AG09309 (cell line): ENCODE data around the gene POLN.

Source experiments
- DNase-seq: peaks from one replicate; pipeline ENCODE4 v3.0.0-alpha.2; 2010; ENCODE audit warnings: low read depth
- H3K4me3 ChIP-seq: 2 replicates; pipeline ENCODE4 v1.5.1; 2011; ENCODE audit warnings: mild to moderate bottlenecking, low read depth, low read length, moderate library complexity; ENCODE audit not compliant: control insufficient read depth
- TF ChIP-seq, protein P1 (sequence below): IDR thresholded peaks from 2 replicates; pipeline ENCODE4 v1.5.1; 2011; ENCODE audit warnings: mild to moderate bottlenecking, low read depth, low read length, inconsistent platforms; ENCODE audit not compliant: insufficient read depth, control insufficient read depth; ENCODE audit errors: missing control alignments

The POLN gene

DNA sequence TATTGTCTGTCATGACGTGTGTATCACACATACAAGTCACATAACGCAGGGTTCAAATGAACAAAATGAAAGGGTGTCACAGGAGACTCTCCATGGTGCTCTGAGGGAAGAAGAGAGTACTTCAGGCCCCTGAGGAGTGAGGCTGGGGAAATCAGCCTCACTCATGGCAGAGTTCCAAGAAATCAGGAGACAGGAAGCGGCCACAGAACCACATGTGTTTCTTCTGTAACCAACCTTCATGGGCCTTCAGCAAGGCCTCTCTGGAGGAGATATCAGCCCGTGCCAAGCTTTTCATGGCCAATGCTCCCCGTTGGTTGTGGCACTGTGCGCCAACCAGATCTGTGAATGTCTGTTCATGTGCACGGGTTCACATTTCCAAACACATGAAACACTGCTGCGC, 106.8 kb downstream of the POLN start:
- H3K4me3 ChIP-seq: no peak overlapping the region
- TF ChIP-seq, protein P1, sequence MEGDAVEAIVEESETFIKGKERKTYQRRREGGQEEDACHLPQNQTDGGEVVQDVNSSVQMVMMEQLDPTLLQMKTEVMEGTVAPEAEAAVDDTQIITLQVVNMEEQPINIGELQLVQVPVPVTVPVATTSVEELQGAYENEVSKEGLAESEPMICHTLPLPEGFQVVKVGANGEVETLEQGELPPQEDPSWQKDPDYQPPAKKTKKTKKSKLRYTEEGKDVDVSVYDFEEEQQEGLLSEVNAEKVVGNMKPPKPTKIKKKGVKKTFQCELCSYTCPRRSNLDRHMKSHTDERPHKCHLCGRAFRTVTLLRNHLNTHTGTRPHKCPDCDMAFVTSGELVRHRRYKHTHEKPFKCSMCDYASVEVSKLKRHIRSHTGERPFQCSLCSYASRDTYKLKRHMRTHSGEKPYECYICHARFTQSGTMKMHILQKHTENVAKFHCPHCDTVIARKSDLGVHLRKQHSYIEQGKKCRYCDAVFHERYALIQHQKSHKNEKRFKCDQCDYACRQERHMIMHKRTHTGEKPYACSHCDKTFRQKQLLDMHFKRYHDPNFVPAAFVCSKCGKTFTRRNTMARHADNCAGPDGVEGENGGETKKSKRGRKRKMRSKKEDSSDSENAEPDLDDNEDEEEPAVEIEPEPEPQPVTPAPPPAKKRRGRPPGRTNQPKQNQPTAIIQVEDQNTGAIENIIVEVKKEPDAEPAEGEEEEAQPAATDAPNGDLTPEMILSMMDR: no peak
- no peak for DNase-seq

- TF ChIP-seq, protein P1: no peak
- H3K4me3 ChIP-seq: no peak overlapping the region
- DNase-seq: no peak
These were observed 109.5 kb downstream of the POLN start for GRCh38 chr4:2132438-2132837.

DNA sequence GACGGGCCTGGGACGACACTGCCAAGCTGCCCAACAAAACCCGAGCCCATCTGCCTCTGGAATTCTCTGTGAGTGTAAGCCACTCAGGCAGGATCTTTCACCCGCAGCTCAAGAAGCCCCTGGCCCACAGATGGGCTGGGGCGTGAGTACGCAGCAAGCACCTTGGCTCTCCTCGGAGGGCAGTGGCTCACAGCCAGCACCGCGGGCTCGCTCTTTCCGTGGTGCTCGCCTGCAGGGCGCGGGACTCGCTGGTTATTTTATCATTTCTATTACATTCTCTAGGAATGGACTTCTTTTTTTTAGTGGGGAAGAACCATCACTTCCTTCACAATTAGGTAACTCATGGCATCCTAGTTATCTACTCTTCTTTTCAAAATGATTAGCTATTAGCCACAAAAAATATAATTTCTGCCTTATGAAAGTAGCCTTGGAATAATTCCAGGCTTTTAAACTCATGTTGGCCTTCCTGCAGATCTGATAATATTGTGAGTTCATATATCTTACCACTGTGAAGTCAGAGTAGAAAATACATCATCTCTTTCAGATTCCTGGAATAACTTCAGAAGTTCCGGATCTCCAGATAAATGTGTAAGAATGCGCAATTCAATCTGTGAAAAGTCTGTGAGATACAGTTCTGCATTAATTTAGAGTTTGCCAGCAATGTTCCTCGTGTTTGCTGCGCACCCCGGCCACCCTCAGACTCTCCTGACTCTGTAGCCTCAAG, 114.2 kb downstream of the POLN start:
- H3K4me3 ChIP-seq: no peak overlapping the region
- TF ChIP-seq, protein P1: no peak
- no peak for DNase-seq

- no peak overlapping the region for H3K4me3 ChIP-seq
- TF ChIP-seq, protein P1: no peak
- no peak for DNase-seq
These were observed 115.4 kb downstream of the POLN start for GRCh38 chr4:2126309-2127043.

GRCh38 chr4:2125831-2126230, 116.1 kb downstream of the POLN start:
- H3K4me3 ChIP-seq: no peak overlapping the region
- DNase-seq: no peak
- TF ChIP-seq, protein P1: no peak

DNA sequence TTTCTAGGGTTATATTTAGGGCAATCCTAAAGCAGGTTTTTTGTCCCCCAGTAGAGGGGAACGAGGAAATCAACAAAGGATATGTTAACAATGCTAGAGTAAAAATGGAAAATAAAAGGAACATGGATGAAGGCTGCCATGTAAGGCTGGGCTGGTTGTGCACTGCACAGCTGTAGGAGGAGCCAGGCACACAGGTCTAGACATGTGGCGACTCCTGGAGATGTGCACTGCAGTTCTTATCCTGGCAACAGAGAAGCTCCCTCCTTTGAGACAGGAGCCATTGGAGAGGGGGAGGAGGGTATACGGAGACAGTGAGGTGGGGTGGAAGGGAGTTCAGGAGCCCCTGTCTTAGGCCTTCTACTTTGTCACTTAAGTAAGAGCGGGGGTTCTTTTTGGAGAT, 116.9 kb downstream of the POLN start:
- no peak overlapping the region for H3K4me3 ChIP-seq
- DNase-seq: no peak
- TF ChIP-seq, protein P1: no peak
